ENCODE results near the gene SH3GLB1.

- TF ChIP-seq MLX (CRISPR knock-in tag; IDR thresholded peaks at IDR 0.05) (no peak), CTCF (IDR thresholded peaks at IDR 0.05) (no peak), FOXK1 (CRISPR knock-in tag; IDR thresholded peaks at IDR 0.05) (no peak), NFYB (CRISPR knock-in tag; conservative IDR thresholded peaks at IDR 0.05; ENCODE audit: low read depth) (no peak), ATF2 (CRISPR knock-in tag; IDR thresholded peaks at IDR 0.05; ENCODE audit: borderline replicate concordance, low read depth) (no peak), FOXP4 (CRISPR knock-in tag; IDR thresholded peaks at IDR 0.05) (no peak), NR2C2 (CRISPR knock-in tag; IDR thresholded peaks at IDR 0.05) (no peak), OVOL2 (CRISPR knock-in tag; IDR thresholded peaks at IDR 0.05; ENCODE audit: borderline replicate concordance) (no peak)
Measured at GRCh38 chr1:86753700-86754099, 49.3 kb downstream of the SH3GLB1 start.
